Urinary bladder (tissue), 4 donors: ENCODE data around the gene AFTPH. TPM values are rescaled to one million over a fixed set of nuclear protein-coding genes. Genes with fewer than 3 reads are reported as not detected.

ENCODE experiments used
- DNase-seq: peaks from one replicate; pipeline ENCODE4 v3.0.0-alpha.2; 2015; ENCODE audit errors: extremely low spot score
- H3K27ac ChIP-seq: one replicate; pipeline ENCODE4 v1.5.1; 2013; ENCODE audit warnings: low read depth, mild to moderate bottlenecking, moderate library complexity
- H3K36me3 ChIP-seq: one replicate; pipeline ENCODE4 v1.6.1; 2013; ENCODE audit warnings: mild to moderate bottlenecking, moderate library complexity; ENCODE audit not compliant: insufficient read depth
- H3K4me1 ChIP-seq: one replicate; pipeline ENCODE4 v1.6.1; 2013; ENCODE audit warnings: mild to moderate bottlenecking, moderate library complexity; ENCODE audit not compliant: insufficient read depth
- H3K4me3 ChIP-seq: one replicate; pipeline ENCODE4 v1.5.1; 2013; ENCODE audit warnings: low read depth, low read length
- WGBS: extraction: QIAGEN DNeasy Blood & Tissue Kit; methylation state at CpG from one replicate; pipeline ENCODE4 v1.1.7; 2013; 5-methylcytosine and 5-hydroxymethylcytosine counted together
- polyA plus RNA-seq: library from polyadenylated mRNA; stranded (reverse); fragments of 200-250 nt; gene quantifications from one replicate; pipeline ENCODE4 v1.2.3, GENCODE V29; 2013
- total RNA-seq: library from RNA; depleted of rRNA; stranded (reverse); fragments of >200 nt; gene quantifications from one replicate; pipeline ENCODE4 v1.2.3, GENCODE V29; 2014
- donor health status: healthy with polysubstance abuse.
- donor health status: healthy.

AFTPH gene
- total and polyA plus RNA-seq, 2 donors, result 20.6 to 60.1 TPM

DNA sequence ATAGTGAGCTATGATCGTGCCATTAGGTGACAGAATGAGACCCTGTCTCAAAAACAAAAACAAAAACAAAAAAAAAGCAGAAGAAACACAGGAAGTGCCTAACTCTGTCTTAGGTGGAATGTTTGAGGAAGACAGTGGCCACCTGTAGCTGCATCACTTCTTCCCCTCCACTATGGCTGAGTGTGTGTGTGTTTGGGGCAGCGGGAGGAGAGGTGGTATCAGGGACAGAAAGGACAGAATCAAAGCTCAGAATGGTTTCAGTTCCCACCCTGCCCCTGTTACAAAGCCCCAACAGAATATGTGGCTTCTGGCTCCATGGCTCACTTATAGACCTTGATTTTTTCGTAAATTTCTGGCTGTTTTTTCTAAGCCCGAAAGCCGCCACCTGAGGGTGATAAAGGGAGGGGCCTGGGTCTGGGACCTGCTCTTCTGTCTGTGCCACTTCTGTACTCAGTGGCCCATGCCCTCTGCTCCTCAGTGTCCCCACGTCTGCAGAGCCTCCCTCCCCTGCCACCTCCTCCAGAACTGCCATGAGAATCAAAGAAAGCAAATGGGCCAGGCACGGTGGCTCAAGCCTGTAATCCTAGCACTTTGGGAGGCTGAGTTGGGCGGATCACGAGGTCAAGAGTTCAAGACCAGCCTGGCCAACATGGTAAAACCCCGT, 102.2 kb downstream of the AFTPH start:
- no peak for DNase-seq
- Histone ChIP-seq H3K4me3 (no peak overlapping the region), H3K27ac (no peak overlapping the region), H3K4me1 (no peaks in the 10 kb centered on the region), H3K36me3 (no peaks in the 10 kb centered on the region)
- WGBS, result 88% methylated on average over 10 of the region's 10 CpGs

GRCh38 chr2:64626963-64627760, 103.0 kb downstream of the AFTPH start:
- H3K4me3 ChIP-seq, result no peak overlapping the region
- DNase-seq, result no peak
- H3K4me1 ChIP-seq, result no peaks in the 10 kb centered on the region
- no peak overlapping the region for H3K27ac ChIP-seq
- no peaks in the 10 kb centered on the region for H3K36me3 ChIP-seq
- 74% methylated on average over 27 of the region's 27 CpGs for WGBS

GRCh38 chr2:64627860-64628841, 104.0 kb downstream of the AFTPH start:
- no peak for DNase-seq
- H3K27ac ChIP-seq, result no peak overlapping the region
- no peaks in the 10 kb centered on the region for H3K36me3 ChIP-seq
- WGBS, result 90% methylated on average over 14 of the region's 14 CpGs
- no peaks in the 10 kb centered on the region for H3K4me1 ChIP-seq
- no peak overlapping the region for H3K4me3 ChIP-seq

GRCh38 chr2:64629329-64629781, 105.2 kb downstream of the AFTPH start:
- WGBS, result 68% methylated on average over 10 of the region's 10 CpGs
- H3K27ac ChIP-seq, result no peak overlapping the region
- H3K4me3 ChIP-seq, result no peak overlapping the region
- H3K36me3 ChIP-seq, result no peaks in the 10 kb centered on the region
- no peak for DNase-seq
- no peaks in the 10 kb centered on the region for H3K4me1 ChIP-seq

DNA sequence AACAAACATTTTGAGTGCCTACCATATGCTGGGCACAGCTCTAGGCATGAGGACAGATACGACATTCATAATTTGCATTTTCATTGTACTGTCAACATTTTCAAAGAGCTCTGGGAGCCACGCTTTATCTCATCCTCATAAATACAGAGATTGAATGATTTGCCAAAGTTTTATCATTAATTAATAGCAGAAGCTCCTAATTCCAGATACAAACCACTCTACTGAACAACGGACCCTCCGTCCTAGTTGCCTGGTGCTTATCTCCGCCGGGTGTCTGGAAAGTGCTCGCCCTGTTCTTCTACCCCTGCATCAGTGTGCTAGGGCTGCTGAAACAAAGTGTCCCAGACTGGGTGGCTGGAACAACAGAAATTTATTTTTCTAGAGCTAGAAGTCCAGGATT, 105.7 kb downstream of the AFTPH start:
- WGBS, result 92% methylated on average over 7 of the region's 7 CpGs
- H3K27ac ChIP-seq, result no peak overlapping the region

DNA sequence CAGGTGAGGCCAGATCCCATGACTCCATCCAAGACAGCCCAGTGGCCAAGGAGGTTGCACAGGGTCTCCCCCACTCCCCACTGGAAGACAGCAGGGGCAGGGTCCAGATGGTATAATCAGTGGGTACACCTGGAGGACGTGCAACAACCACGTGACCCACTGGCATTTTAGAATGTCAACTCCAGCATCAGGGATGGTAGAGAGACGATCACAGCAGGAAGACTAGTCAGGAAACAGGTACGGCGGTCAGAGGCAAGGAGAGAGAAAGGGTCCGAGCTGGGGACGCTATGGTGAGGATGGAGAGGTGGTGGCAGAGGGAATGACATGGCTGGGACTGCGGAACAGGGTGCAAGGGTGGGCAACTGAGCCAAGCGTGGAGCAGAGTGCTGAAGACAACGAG, 106.6 kb downstream of the AFTPH start:
- WGBS, result 94% methylated on average over 10 of the region's 10 CpGs
- Histone ChIP-seq H3K27ac (no peak overlapping the region), H3K4me3 (no peak overlapping the region), H3K4me1 (no peaks in the 10 kb centered on the region), H3K36me3 (no peaks in the 10 kb centered on the region)
- DNase-seq, result no peak

More for the DNA sequence above, 105.7 kb downstream of the AFTPH start:
- no peak for DNase-seq
- no peak overlapping the region for H3K4me3 ChIP-seq
- H3K4me1 ChIP-seq, result no peaks in the 10 kb centered on the region
- H3K36me3 ChIP-seq, result no peaks in the 10 kb centered on the region

DNA sequence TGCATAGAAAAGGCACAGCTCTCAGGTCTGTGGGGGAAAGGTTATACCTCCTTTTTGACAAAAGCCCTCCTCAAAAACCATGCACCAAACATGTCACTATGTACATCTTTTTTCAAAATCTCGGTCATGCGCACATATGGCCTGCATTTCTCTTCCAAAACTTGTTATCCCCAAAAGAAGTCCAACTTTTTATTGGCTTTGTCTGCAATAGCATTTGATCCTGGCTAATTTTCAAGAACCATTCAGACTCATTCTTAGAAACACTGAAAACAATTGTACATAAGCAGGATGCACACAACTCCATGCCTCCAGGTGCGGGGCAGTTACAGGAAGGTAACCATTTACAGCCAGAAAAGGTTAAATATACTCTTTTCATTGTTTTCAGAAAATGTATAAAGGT, 107.6 kb downstream of the AFTPH start:
- Histone ChIP-seq H3K4me3 (no peak overlapping the region), H3K36me3 (peaks cover 4% of the 10 kb centered on the region), H3K27ac (no peak overlapping the region), H3K4me1 (peaks cover 2% of the 10 kb centered on the region)
- whole genome bisulfite sequencing, result 88% methylated on average over 3 of the region's 3 CpGs
- DNase-seq, result no peak

DNA sequence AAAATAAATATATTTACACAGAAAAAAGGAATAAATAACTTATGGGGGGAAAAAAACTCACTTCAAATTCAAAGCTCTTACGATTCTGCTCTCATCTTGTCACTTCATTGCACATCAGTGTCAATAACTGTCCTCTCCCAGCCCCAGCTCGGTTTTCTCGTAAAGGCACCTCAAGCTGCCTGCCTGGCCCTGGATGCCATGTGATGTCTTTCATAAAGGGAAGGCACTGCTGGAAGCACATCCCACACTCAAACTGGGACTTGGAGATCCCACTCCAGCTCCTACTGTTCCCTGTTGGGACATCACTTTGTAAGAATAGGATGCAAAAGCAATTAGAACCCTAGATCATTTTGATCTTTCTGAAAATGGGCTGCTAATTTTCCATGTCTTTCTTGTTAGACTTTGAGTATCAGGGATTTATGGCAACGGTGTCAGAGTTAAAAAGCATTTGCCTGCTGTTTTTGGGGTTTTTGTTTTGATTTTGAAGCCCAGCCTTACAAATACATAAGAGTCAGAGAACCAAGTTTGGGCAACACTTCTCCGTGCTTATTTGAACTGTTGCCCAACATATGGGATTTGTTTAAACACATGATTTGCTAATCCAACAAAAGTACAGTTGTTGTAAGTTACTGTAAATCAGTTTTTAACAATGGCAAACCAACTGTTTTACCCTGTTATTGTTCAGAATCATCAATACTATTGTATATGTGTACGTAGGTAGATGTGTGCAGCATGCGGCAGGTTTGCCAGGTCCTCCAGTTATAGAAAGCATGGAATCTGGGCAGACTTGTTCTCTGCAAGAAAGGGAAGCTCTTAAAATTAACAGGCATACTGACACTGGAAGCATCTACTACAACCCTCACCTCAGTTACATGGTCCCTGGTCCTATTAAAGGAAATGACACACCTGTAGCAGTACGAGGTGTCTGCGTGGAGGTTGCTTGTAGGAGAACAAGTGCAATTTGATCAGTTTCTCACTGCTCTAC, 109.0 kb downstream of the AFTPH start:
- H3K36me3 ChIP-seq, result peaks cover 4% of the 10 kb centered on the region
- no peak for DNase-seq
- WGBS, result 60% methylated on average over 9 of the region's 9 CpGs
- no peak overlapping the region for H3K27ac ChIP-seq
- no peak overlapping the region for H3K4me3 ChIP-seq
- peaks cover 3% of the 10 kb centered on the region for H3K4me1 ChIP-seq

DNA sequence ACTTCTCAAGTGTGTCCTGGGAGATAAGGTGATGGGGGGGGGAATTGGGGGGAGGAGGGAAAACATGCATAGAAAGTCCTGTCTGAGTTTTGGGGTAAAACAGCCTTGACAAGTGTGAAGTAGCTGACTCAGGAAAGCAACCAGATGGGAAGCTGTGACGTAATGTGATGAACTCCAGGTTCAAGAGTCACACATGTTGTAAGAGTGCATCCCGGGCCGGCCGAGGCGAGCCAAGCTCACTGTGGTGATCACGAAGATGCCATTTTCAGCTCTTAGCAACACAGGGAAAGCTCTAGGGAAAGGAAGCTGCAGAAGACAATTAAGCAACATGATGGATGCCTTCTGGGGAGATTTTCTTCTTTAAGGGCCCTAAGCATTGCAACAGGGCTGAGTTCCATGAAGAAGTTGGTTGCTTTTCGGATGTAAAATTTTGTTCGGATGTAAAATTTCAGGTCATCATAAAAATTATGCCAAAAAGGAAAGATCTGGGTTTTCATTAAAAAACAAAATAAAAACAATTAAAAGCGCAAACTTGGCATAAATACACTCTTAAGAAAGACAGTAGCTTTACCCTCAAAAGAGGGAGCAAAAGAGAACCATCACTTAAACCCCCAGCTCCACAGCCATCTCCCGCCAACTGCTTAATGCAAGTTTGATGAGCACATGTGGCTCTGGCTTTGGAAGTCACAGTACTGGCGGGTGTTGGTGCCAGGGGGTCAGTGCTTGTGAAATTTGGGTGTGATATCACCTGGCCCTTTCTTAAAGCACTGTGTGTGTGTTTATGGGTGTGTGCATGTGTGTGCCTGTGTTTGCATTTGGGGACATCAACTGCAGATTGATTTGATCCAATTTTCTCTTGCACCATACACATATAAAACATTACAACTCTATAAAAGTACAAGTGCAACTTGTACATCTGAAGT, 110.5 kb downstream of the AFTPH start:
- WGBS, result 85% methylated on average over 11 of the region's 11 CpGs
- Histone ChIP-seq H3K4me1 (peaks cover 4% of the 10 kb centered on the region), H3K27ac (no peak overlapping the region), H3K36me3 (peaks cover 4% of the 10 kb centered on the region), H3K4me3 (no peak overlapping the region)
- DNase-seq, result no peak

- no peak overlapping the region for H3K4me3 ChIP-seq
- peaks cover 4% of the 10 kb centered on the region for H3K36me3 ChIP-seq
- H3K4me1 ChIP-seq, result peaks cover 4% of the 10 kb centered on the region
- no peak overlapping the region for H3K27ac ChIP-seq
- 73% methylated on average over 38 of the region's 38 CpGs for WGBS
- DNase-seq, result no peak
Measured at GRCh38 chr2:64635976-64636911, 112.1 kb downstream of the AFTPH start.

DNA sequence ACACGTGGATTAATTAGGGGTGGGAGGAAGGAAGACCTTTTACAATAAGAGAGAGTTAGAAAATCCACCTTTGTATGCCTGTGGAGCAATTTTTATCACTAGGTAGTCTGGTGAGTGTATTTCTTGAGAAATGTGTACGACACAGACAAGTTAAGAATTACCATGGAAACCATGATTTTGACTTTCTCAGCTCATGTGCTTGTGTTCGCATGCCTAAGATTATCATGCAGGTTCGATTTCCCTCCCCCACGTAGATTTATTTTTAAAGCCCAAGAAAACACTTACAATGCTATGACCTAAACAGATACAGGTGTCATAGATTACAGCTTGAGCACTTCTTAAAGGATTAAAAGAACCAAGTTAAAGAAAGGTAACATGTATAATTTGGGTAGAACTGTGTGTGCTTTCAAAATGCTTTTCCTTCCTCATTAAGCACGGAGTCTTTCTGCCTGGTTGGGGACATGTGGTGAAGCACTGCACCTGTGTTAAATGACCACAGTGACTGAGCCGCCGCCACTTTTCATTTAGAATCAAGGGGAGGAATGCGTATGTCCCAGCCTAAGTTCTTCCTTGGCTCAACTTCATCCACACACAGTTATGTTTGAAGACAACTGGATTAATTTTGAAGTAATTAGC, 113.0 kb downstream of the AFTPH start:
- H3K4me3 ChIP-seq, result no peak overlapping the region
- H3K27ac ChIP-seq, result no peak overlapping the region
- DNase-seq, result no peak
- peaks cover 4% of the 10 kb centered on the region for H3K4me1 ChIP-seq
- WGBS, result 80% methylated on average over 9 of the region's 9 CpGs
- peaks cover 4% of the 10 kb centered on the region for H3K36me3 ChIP-seq
